SK-N-SH treated with all-trans-retinoic acid at 6 μM for 48 hours (cell line): Measurements from ENCODE around the gene EPHA4.

Experiments used
- ATAC-seq: fragments of 200-7000 bp; cut with Tn5 transposase; 3 replicates; pipeline ENCODE4 v1.9.1; 2020; ENCODE audit warnings: mild to moderate bottlenecking, moderate library complexity
- ARNTL ChIP-seq: fragments of 450-650 bp; formaldehyde crosslinking; IDR thresholded peaks from 2 replicates; pipeline ENCODE4 v1.5.0; 2020; ENCODE audit warnings: low read depth, mild to moderate bottlenecking, moderate library complexity, borderline replicate concordance
- BACH2 ChIP-seq: fragments of 250-450 bp; sonication (Bioruptor Pico); IDR thresholded peaks from 2 replicates; pipeline ENCODE4 v1.9.0; 2021; ENCODE audit warnings: mild to moderate bottlenecking, borderline replicate concordance
- CREB5 ChIP-seq: fragments of 250-450 bp; sonication (Bioruptor Pico); IDR thresholded peaks from 2 replicates; pipeline ENCODE4 v1.5.1; 2020; ENCODE audit warnings: low read depth, mild to moderate bottlenecking, moderate library complexity
- CSDC2 ChIP-seq: fragments of 250-450 bp; sonication (Bioruptor Pico); IDR thresholded peaks from 2 replicates; pipeline ENCODE4 v1.5.0; 2020; ENCODE audit warnings: mild to moderate bottlenecking, moderate library complexity
- CSRNP3 ChIP-seq: fragments of 250-450 bp; sonication (Bioruptor Pico); IDR thresholded peaks from 2 replicates; pipeline ENCODE4 v1.5.1; 2021; ENCODE audit warnings: mild to moderate bottlenecking, moderate library complexity
- ESRRG ChIP-seq: fragments of 250-450 bp; sonication (Bioruptor Pico); IDR thresholded peaks from 2 replicates; pipeline ENCODE4 v1.6.1; 2021; ENCODE audit warnings: mild to moderate bottlenecking
- GLIS3 ChIP-seq: fragments of 250-450 bp; sonication (Bioruptor Pico); IDR thresholded peaks from 2 replicates; pipeline ENCODE4 v1.5.0; 2020; ENCODE audit warnings: mild to moderate bottlenecking, moderate library complexity
- ISL1 ChIP-seq: fragments of 250-450 bp; sonication (Bioruptor Pico); IDR thresholded peaks from 2 replicates; pipeline ENCODE4 v2.1.2; 2022; ENCODE audit warnings: mild to moderate bottlenecking, moderate library complexity
- OSR1 ChIP-seq: fragments of 250-450 bp; sonication (Bioruptor Pico); IDR thresholded peaks from 2 replicates; pipeline ENCODE4 v1.8.0; 2022; ENCODE audit warnings: moderate library complexity, mild to moderate bottlenecking, inconsistent platforms
- PATZ1 ChIP-seq: fragments of 250-450 bp; sonication (Bioruptor Pico); IDR thresholded peaks from 2 replicates; pipeline ENCODE4 v1.8.0; 2020; ENCODE audit warnings: mild to moderate bottlenecking, moderate library complexity, borderline replicate concordance
- PPARA ChIP-seq: fragments of 250-450 bp; sonication (Bioruptor Pico); IDR thresholded peaks from 2 replicates; pipeline ENCODE4 v1.5.0; 2020; ENCODE audit warnings: mild to moderate bottlenecking, borderline replicate concordance
- SNAI2 ChIP-seq: fragments of 250-450 bp; sonication (Bioruptor Pico); IDR thresholded peaks from 2 replicates; pipeline ENCODE4 v1.5.0; 2020; ENCODE audit warnings: mild to moderate bottlenecking, moderate library complexity
- TCF4 ChIP-seq: fragments of 250-450 bp; sonication (Bioruptor Pico); IDR thresholded peaks from 2 replicates; pipeline ENCODE4 v1.8.0; 2021; ENCODE audit warnings: mild to moderate bottlenecking, moderate library complexity, borderline replicate concordance
- TOX ChIP-seq: fragments of 250-450 bp; sonication (Bioruptor Pico); IDR thresholded peaks from 2 replicates; pipeline ENCODE4 v1.8.0; 2021; ENCODE audit warnings: mild to moderate bottlenecking, moderate library complexity, borderline replicate concordance
- ZC3H10 ChIP-seq: fragments of 250-450 bp; sonication (Bioruptor Pico); IDR thresholded peaks from 2 replicates; pipeline ENCODE4 v1.5.1; 2021; ENCODE audit warnings: mild to moderate bottlenecking, moderate library complexity
- ZFP3 ChIP-seq: fragments of 250-450 bp; sonication (Bioruptor Pico); IDR thresholded peaks from 2 replicates; pipeline ENCODE4 v1.5.0; 2020; ENCODE audit warnings: mild to moderate bottlenecking, moderate library complexity
- ZFP30 ChIP-seq: fragments of 450-650 bp; formaldehyde crosslinking; IDR thresholded peaks from 2 replicates; pipeline ENCODE4 v1.5.0; 2022; ENCODE audit warnings: mild to moderate bottlenecking, moderate library complexity
- ZNF565 ChIP-seq: fragments of 450-650 bp; formaldehyde crosslinking; conservative IDR thresholded peaks from 2 replicates; pipeline ENCODE4 v1.5.0; 2020; ENCODE audit warnings: low read depth, mild to moderate bottlenecking, moderate library complexity
- ZNF70 ChIP-seq: fragments of 450-650 bp; formaldehyde crosslinking; IDR thresholded peaks from 2 replicates; pipeline ENCODE4 v1.5.0; 2020; ENCODE audit warnings: mild to moderate bottlenecking, moderate library complexity
- ZNF8 ChIP-seq: fragments of 450-650 bp; formaldehyde crosslinking; IDR thresholded peaks from 2 replicates; pipeline ENCODE4 v1.5.0; 2020; ENCODE audit warnings: mild to moderate bottlenecking, moderate library complexity
- TF ChIP-seq, protein P1 (sequence below): fragments of 250-450 bp; sonication (Bioruptor Pico); IDR thresholded peaks from 2 replicates; pipeline ENCODE4 v1.8.0; 2021; ENCODE audit warnings: low read depth, mild to moderate bottlenecking, moderate library complexity, borderline replicate concordance

EPHA4 gene

DNA sequence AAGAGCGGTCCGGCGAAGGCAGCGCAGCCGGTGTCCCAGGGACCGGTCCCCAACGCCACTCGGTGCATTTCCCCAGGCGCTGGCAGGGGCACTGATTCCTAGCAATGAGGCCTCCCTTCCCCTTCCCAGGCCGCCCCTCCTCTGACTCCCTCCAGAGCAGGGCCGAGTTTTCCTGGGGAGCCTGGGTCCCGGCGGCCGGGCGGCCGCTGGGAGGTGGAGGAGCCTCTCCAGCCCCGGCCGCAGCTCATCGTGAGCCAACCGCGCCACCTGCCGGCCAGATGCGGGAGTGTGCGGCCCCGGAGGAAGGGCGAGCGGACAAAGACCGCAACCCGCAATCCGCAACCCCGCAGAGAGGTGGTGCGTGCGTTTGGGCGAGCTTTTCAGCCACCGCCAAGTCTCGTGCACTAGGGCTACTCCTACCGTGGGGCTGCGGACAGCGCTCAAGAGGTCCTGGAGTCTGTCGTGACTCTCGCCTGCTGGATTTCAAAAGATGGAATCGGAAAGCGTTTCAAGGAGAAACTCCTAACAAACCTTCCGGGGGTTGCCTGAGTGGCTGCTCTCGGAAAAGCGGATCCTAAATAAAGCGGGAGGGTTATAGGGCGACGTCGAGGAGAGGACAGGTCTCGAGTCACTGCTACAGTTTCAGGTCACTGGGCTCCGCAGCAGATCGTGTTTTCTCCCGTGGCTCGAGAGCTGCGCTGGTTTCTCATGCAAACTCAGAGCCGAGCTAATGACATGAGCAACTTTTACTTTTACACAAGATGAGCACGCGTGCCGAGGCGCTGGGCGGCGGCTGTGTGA, 1.5 kb upstream of the EPHA4 start:
- ATAC-seq, result peak; percentile 86
- TF ChIP-seq ARNTL (CRISPR knock-in tag) (no peak), CREB5 (CRISPR knock-in tag) (no peak), ZNF70 (CRISPR knock-in tag) (no peak), ZNF565 (CRISPR knock-in tag) (no peak), GLIS3 (no peak), PATZ1 (no peak), PPARA (CRISPR knock-in tag) (no peak), CSRNP3 (no peak), OSR1 (no peak), SNAI2 (no peak), ESRRG (CRISPR knock-in tag) (no peak), ZFP30 (CRISPR knock-in tag) (no peak), TCF4 (no peak), CSDC2 (CRISPR knock-in tag) (no peak), ISL1 (no peak)

- ATAC-seq, result peak; percentile 67
- TF ChIP-seq ISL1 (no peak), ESRRG (CRISPR knock-in tag) (no peak), BACH2 (CRISPR knock-in tag) (no peak), ZNF565 (CRISPR knock-in tag) (no peak), ZFP3 (no peak), ZC3H10 (CRISPR knock-in tag) (no peak), GLIS3 (no peak), PPARA (CRISPR knock-in tag) (no peak), TCF4 (no peak)
- TF ChIP-seq, protein P1, sequence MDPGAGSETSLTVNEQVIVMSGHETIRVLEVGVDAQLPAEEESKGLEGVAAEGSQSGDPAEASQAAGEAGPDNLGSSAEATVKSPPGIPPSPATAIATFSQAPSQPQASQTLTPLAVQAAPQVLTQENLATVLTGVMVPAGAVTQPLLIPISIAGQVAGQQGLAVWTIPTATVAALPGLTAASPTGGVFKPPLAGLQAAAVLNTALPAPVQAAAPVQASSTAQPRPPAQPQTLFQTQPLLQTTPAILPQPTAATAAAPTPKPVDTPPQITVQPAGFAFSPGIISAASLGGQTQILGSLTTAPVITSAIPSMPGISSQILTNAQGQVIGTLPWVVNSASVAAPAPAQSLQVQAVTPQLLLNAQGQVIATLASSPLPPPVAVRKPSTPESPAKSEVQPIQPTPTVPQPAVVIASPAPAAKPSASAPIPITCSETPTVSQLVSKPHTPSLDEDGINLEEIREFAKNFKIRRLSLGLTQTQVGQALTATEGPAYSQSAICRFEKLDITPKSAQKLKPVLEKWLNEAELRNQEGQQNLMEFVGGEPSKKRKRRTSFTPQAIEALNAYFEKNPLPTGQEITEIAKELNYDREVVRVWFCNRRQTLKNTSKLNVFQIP, result no peak
Observed at GRCh38 chr2:221572821-221573429, 821 bp upstream of the EPHA4 start.

GRCh38 chr2:221571551-221572218, 419 bp downstream of the EPHA4 start:
- TF ChIP-seq OSR1, result no peak
- no peak for TF ChIP-seq ZNF565 (CRISPR knock-in tag)
- no peak for TF ChIP-seq ISL1
- TF ChIP-seq ZNF8, result no peak
- no peak for TF ChIP-seq ARNTL (CRISPR knock-in tag)
- no peak for TF ChIP-seq ZC3H10 (CRISPR knock-in tag)
- TF ChIP-seq TOX (CRISPR knock-in tag), result no peak
- TF ChIP-seq ZNF70 (CRISPR knock-in tag), result no peak
- TF ChIP-seq BACH2 (CRISPR knock-in tag), result no peak
- no peak for TF ChIP-seq PATZ1
- no peak for TF ChIP-seq CSRNP3
- no peak for TF ChIP-seq ZFP3
- no peak for TF ChIP-seq CREB5 (CRISPR knock-in tag)
- TF ChIP-seq, protein P1, result no peak
- ATAC-seq, result peak; percentile 12
